ENCODE results near the gene TRMT13.
A peak's percentile ranks its signal among the peaks of the same experiment; 100 is the strongest.
"Not testable (repeated sequence)": the region's sequence is repeated elsewhere in the genome, so short reads cannot be mapped to it uniquely, and the experiment has no call there.

Gene TRMT13

GRCh38 chr1:100164702-100165101, 31.7 kb downstream of the TRMT13 start:
- DNase-seq = no peak

- DNase-seq = no peak
Measured at GRCh38 chr1:100168051-100168450, 35.1 kb downstream of the TRMT13 start.

- no peak for DNase-seq
Measured at GRCh38 chr1:100177295-100178041, 44.5 kb downstream of the TRMT13 start.

- DNase-seq = no peak
Measured at GRCh38 chr1:100178091-100178490, 45.1 kb downstream of the TRMT13 start, which contains the start of gene LRRC39. Gene LRRC39, minus strand, starts transcription at chr1:100178256. Its CDS starts 9,740 bp downstream, at chr1:100168516.

GRCh38 chr1:100183370-100183769, 50.4 kb downstream of the TRMT13 start:
- no peak for DNase-seq

- DNase-seq = no peak
Measured at GRCh38 chr1:100184536-100184935, 51.6 kb downstream of the TRMT13 start.

- DNase-seq = no peak
Measured at GRCh38 chr1:100187912-100188311, 54.9 kb downstream of the TRMT13 start.

GRCh38 chr1:100188617-100189016, 55.7 kb downstream of the TRMT13 start:
- peak; percentile 4 for DNase-seq

GRCh38 chr1:100198596-100198995, 65.6 kb downstream of the TRMT13 start:
- no peak for DNase-seq

GRCh38 chr1:100200060-100200459, 67.1 kb downstream of the TRMT13 start:
- not testable (repeated sequence) for DNase-seq

All from DMS153 (cell line).